HFF-Myc (cell line): ENCODE results near the gene PRKCB.
"Not testable (repeated sequence)": the region's sequence is repeated elsewhere in the genome, so short reads cannot be mapped to it uniquely, and the experiment has no call there.

Experiments used
- DNase-seq: peaks from one replicate; pipeline ENCODE4 v3.0.0-alpha.2; 2011; ENCODE audit warnings: low read depth; ENCODE audit errors: extremely low read depth
- H3K4me3 ChIP-seq: replicated peaks from 2 replicates; pipeline ENCODE4 v1.5.1; 2011; ENCODE audit warnings: low read depth, mild to moderate bottlenecking, control low read depth, low read length
- CTCF ChIP-seq: IDR thresholded peaks from 2 replicates; pipeline ENCODE4 v1.5.1; 2012; ENCODE audit warnings: mild to moderate bottlenecking, low read depth, low read length, control low read depth; ENCODE audit errors: missing control alignments

Gene PRKCB

GRCh38 chr16:24018485-24018884 lies 182.7 kb downstream of the PRKCB start:
- TF ChIP-seq CTCF: no peak
- no peak overlapping the region for H3K4me3 ChIP-seq
- no peak for DNase-seq

- H3K4me3 ChIP-seq: no peak overlapping the region
- TF ChIP-seq CTCF: no peak
- DNase-seq: no peak
Observed at GRCh38 chr16:24022797-24023196, 187.0 kb downstream of the PRKCB start.

- no peak for DNase-seq
- H3K4me3 ChIP-seq: no peak overlapping the region
- no peak for TF ChIP-seq CTCF
Observed at GRCh38 chr16:24023621-24024020, 187.8 kb downstream of the PRKCB start.

- H3K4me3 ChIP-seq: no peak overlapping the region
- TF ChIP-seq CTCF: no peak
- DNase-seq: no peak
Observed at GRCh38 chr16:24024971-24025370, 189.2 kb downstream of the PRKCB start.

- no peak for TF ChIP-seq CTCF
- DNase-seq: no peak
- H3K4me3 ChIP-seq: no peak overlapping the region
Observed at GRCh38 chr16:24027466-24027865, 191.7 kb downstream of the PRKCB start.

- not testable (repeated sequence) for H3K4me3 ChIP-seq, DNase-seq
Observed at GRCh38 chr16:24029841-24030240, 194.1 kb downstream of the PRKCB start.

GRCh38 chr16:24035127-24035842 lies 199.5 kb downstream of the PRKCB start:
- no peak for TF ChIP-seq CTCF
- no peak for DNase-seq
- no peak overlapping the region for H3K4me3 ChIP-seq
